B cell (primary cell): ENCODE results near the gene USP34. TPM values are rescaled to one million over a fixed set of nuclear protein-coding genes. Genes with fewer than 3 reads are reported as not detected.

ENCODE experiments used
- ATAC-seq: fragments of 200-7000 bp; cut with Tn5 transposase; one replicate; pipeline ENCODE4 v1.10.0; 2021; ENCODE audit warnings: low read depth, mild to moderate bottlenecking, moderate number of reproducible peaks, moderate library complexity
- CTCF ChIA-PET: fragments of 350-600 bp; sonication (Branson Sonifier 250); formaldehyde crosslinking; loops from one replicate; lab custom pipeline; 2021; ENCODE audit warnings: antibody characterized with exemption, inconsistent platforms; lab: Charles Lee
- POLR2A ChIA-PET: fragments of 350-600 bp; sonication (Branson Sonifier 250); formaldehyde crosslinking; loops from one replicate; lab custom pipeline; 2021; ENCODE audit warnings: antibody characterized with exemption; lab: Charles Lee
- DNase-seq: peaks from one replicate; pipeline ENCODE4 v3.0.0; 2013
- H2AFZ ChIP-seq: 2 replicates; pipeline ENCODE4 v1.6.1; 2012; ENCODE audit warnings: mild to moderate bottlenecking, low read depth, low read length; ENCODE audit not compliant: insufficient read depth, poor library complexity, severe bottlenecking
- H3K27ac ChIP-seq, 2 donors: 1 replicate in 1 of 2; 2 replicates in 1 of 2; pipeline ENCODE4 v1.5.1; 2012 to 2013; ENCODE audit warnings: low read length in 2 of 2, mild to moderate bottlenecking in 2 of 2, moderate library complexity in 1 of 2
- H3K27me3 ChIP-seq, 4 experiments: fragments of 200-600 bp in 1 of 4; sonication (generic) in 1 of 4; replicated peaks in 1 of 4; 1 replicate in 2 of 4; 2 replicates in 2 of 4; pipeline versions ENCODE4 v1.6.1 to v1.7.0; 2013 to 2016; ENCODE audit warnings: low read length in 3 of 4, mild to moderate bottlenecking in 2 of 4, mixed read lengths in 1 of 4, moderate library complexity in 1 of 4; ENCODE audit not compliant: insufficient read depth in 4 of 4, control insufficient read depth in 3 of 4; ENCODE audit errors: control extremely low read depth in 1 of 4
- H3K36me3 ChIP-seq, 2 experiments: replicated peaks in 1 of 2; 1 replicate in 1 of 2; 2 replicates in 1 of 2; pipeline versions ENCODE4 v1.6.1 to v1.7.1; 2013; ENCODE audit warnings: low read length in 1 of 2; ENCODE audit not compliant: insufficient read depth in 2 of 2, control insufficient read depth in 1 of 2; ENCODE audit errors: control extremely low read depth in 1 of 2, extremely low read depth in 1 of 2
- H3K4me1 ChIP-seq, 2 donors: fragments of 200-600 bp in 1 of 2; sonication (generic) in 1 of 2; 1 replicate in 1 of 2; 2 replicates in 1 of 2; pipeline versions ENCODE4 v1.5.1 to v1.6.1; 2013 to 2017; ENCODE audit warnings: low read length in 2 of 2; ENCODE audit not compliant: control insufficient read depth in 2 of 2, insufficient read depth in 2 of 2
- H3K4me2 ChIP-seq: replicated peaks from 2 replicates; pipeline ENCODE3; 2012; ENCODE audit warnings: mild to moderate bottlenecking, low read depth, low read length; ENCODE audit not compliant: poor library complexity, severe bottlenecking
- H3K4me3 ChIP-seq, 5 experiments: fragments of 200-600 bp in 1 of 5; sonication (generic) in 1 of 5; 1 replicate in 3 of 5; 2 replicates in 2 of 5; pipeline versions ENCODE4 v1.5.1 to v1.7.0; 2011 to 2016; ENCODE audit warnings: low read length in 4 of 5, mild to moderate bottlenecking in 4 of 5, low read depth in 2 of 5, control low read depth in 1 of 5, moderate library complexity in 1 of 5; ENCODE audit not compliant: insufficient read depth in 1 of 5; ENCODE audit errors: control extremely low read depth in 1 of 5, extremely low read depth in 1 of 5
- H3K79me2 ChIP-seq: fragments of 200-600 bp; sonication (generic); one replicate; pipeline ENCODE4 v1.6.0; 2016; ENCODE audit warnings: low read length; ENCODE audit not compliant: control insufficient read depth, insufficient read depth
- H3K9ac ChIP-seq: fragments of 200-600 bp; sonication (generic); 2 replicates; pipeline ENCODE4 v1.6.1; 2017; ENCODE audit warnings: mild to moderate bottlenecking, low read length, moderate library complexity
- H3K9me3 ChIP-seq, 3 donors: one replicate each; pipeline versions ENCODE4 v1.6.1 to v1.7.1; 2013; ENCODE audit warnings: low read length in 2 of 3; ENCODE audit not compliant: control insufficient read depth in 2 of 3, insufficient read depth in 1 of 3; ENCODE audit errors: control extremely low read depth in 1 of 3
- H4K20me1 ChIP-seq: 2 replicates; pipeline ENCODE4 v1.6.0; 2012; ENCODE audit warnings: mild to moderate bottlenecking, low read length; ENCODE audit not compliant: insufficient read depth, control insufficient read depth, poor library complexity, severe bottlenecking
- H3K27ac Mint-ChIP-seq: one replicate; pipeline ENCODE4 v1.8.0; 2021; ENCODE audit warnings: mixed read lengths
- H3K27me3 Mint-ChIP-seq: one replicate; pipeline ENCODE4 v1.8.0; 2021; ENCODE audit warnings: mixed read lengths
- H3K4me1 Mint-ChIP-seq: one replicate; pipeline ENCODE4 v1.8.0; 2021; ENCODE audit warnings: mixed read lengths
- H3K4me3 Mint-ChIP-seq: one replicate; pipeline ENCODE4 v1.8.0; 2021; ENCODE audit warnings: mixed read lengths
- H3K9me3 Mint-ChIP-seq: one replicate; pipeline ENCODE4 v1.8.0; 2022; ENCODE audit warnings: mixed read lengths; ENCODE audit not compliant: insufficient read depth
- CTCF ChIP-seq: fragments of 200-600 bp; IDR thresholded peaks from one replicate; pipeline ENCODE4 v1.8.0; 2022; ENCODE audit warnings: antibody characterized with exemption, mild to moderate bottlenecking
- EZH2 ChIP-seq: IDR thresholded peaks from 2 replicates; pipeline ENCODE4 v1.6.1; 2012; ENCODE audit warnings: borderline replicate concordance, low read depth, mild to moderate bottlenecking, moderate library complexity, low read length; ENCODE audit not compliant: insufficient read depth, poor library complexity, severe bottlenecking
- WGBS: methylation state at CpG from one replicate; pipeline ENCODE4 v1.1.5; 2013; ENCODE audit warnings: missing lambda C conversion rate; ENCODE audit not compliant: insufficient coverage; 5-methylcytosine and 5-hydroxymethylcytosine counted together
- intact Hi-C: fragments of 100-400 bp; cut with micrococcal nuclease; formaldehyde crosslinking; loops from one replicate; pipeline ENCODE4 v1.10.0; 2022
- polyA plus RNA-seq: library from polyadenylated mRNA; depleted of rRNA; stranded (reverse); fragments of >200 nt; gene quantifications from 2 replicates; pipeline ENCODE4 v1.2.3, GENCODE V29; 2012
- total RNA-seq, 2 donors: library from RNA; stranded (reverse); fragments of 120-200 nt in 1 of 2; gene quantifications; 1 replicate in 1 of 2; 2 replicates in 1 of 2; pipeline versions ENCODE4 v1.2.3 to v1.2.4, GENCODE V29; 2013 to 2022

The USP34 gene
- total and polyA plus RNA-seq, 2 donors (not counting 1 experiment from before 2014, with no cell fraction given): 70.3 to 311 TPM

DNA sequence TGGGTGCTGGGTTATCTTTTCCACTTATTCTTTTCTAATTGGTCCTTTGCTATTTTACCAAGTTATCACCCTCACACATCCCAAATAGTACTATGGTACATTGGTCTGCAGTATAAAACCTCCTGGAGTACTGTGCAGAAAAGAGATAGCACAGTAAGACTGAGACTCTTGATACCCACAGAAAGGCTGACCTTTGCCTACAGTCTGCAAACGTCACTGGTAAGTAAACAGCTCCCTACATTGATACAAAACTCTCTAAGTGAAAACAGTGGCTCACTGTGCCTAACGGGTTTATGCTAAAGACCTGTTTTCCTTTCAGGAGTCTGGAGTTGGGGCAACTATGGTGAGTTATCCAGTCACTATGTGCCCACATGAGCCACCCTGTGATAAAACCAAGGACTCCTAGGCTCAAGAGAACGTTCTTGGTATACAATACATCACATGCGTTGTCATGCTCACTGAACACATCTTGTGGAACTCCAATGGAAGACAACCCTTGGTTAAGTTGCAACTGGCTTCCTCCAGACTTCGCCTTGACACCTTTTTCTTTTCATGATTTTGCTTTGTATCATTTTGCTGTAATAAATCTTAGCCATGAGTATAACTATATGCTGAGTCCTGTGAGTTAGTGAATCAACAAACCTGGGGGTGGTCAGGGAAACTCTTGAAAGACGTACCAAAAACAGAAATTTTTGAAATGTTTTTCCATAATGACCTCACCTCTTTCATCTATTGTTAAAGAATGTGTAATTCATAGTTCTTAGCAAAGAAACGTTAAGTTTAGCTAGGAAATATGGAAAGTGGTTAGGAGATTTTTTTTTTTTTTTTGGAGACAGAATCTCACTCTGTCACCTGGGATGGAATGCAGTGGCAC, 204.0 kb downstream of the USP34 start:
- H3K4me1 ChIP-seq: no peaks in the 10 kb centered on the region
- no peaks in the 10 kb centered on the region for H3K27me3 ChIP-seq
- no peak overlapping the region for H3K4me2 ChIP-seq
- H3K4me3 ChIP-seq: no peak overlapping the region
- Mint-ChIP-seq H3K4me1 (no peaks in the 10 kb centered on the region), H3K27me3 (no peaks in the 10 kb centered on the region), H3K27ac (no peak overlapping the region), H3K9me3 (no peaks in the 10 kb centered on the region), H3K4me3 (no peak overlapping the region)
- CTCF ChIA-PET: interaction anchor here (0.5 kb wide), 1 partner anchor 28 kb away, joined by 3 read pairs; no protein-coding TSS in a partner anchor
- peaks cover 8 to 34% of the 10 kb centered on the region in 2 experiments for H3K36me3 ChIP-seq
- no peaks in the 10 kb centered on the region for H4K20me1 ChIP-seq
- POLR2A ChIA-PET: no interaction called here
- H3K79me2 ChIP-seq: no peaks in the 10 kb centered on the region
- WGBS: 93% methylated on average over 3 of the region's 7 CpGs
- no peak overlapping the region for H2AFZ ChIP-seq
- no peak for DNase-seq
- no peak for ATAC-seq
- TF ChIP-seq CTCF: no peak
- no peak for TF ChIP-seq EZH2
- no peak overlapping the region for H3K9ac ChIP-seq
- no peaks in the 10 kb centered on the region for H3K9me3 ChIP-seq
- intact Hi-C loops: no loop called here
- no peak overlapping the region for H3K27ac ChIP-seq

GRCh38 chr2:61263830-61264229, 207.1 kb downstream of the USP34 start:
- CTCF ChIA-PET: no interaction called here
- Mint-ChIP-seq H3K4me3 (no peak overlapping the region), H3K27ac (no peak overlapping the region)

More at GRCh38 chr2:61263830-61264229, 207.1 kb downstream of the USP34 start:
- no peaks in the 10 kb centered on the region for H3K79me2 ChIP-seq
- WGBS: no CpG with 5 or more reads among the region's 2 CpGs
- ATAC-seq (no peak), DNase-seq (no peak)
- no peak overlapping the region for H2AFZ ChIP-seq
- TF ChIP-seq CTCF: no peak
- no peaks in the 10 kb centered on the region for H3K9me3 ChIP-seq
- no peaks in the 10 kb centered on the region for H4K20me1 ChIP-seq
- no peaks in the 10 kb centered on the region for H3K27me3 ChIP-seq
- no peaks in the 10 kb centered on the region for H3K9me3 Mint-ChIP-seq
- POLR2A ChIA-PET: no interaction called here
- no peak overlapping the region for H3K4me3 ChIP-seq
- H3K27ac ChIP-seq: no peak overlapping the region
- intact Hi-C loops: no loop called here
- peaks cover 12 to 34% of the 10 kb centered on the region in 2 experiments for H3K36me3 ChIP-seq
- no peak overlapping the region for H3K9ac ChIP-seq
- H3K27me3 Mint-ChIP-seq: no peaks in the 10 kb centered on the region
- no peaks in the 10 kb centered on the region for H3K4me1 ChIP-seq
- H3K4me2 ChIP-seq: no peak overlapping the region
- no peaks in the 10 kb centered on the region for H3K4me1 Mint-ChIP-seq
